Ovary (tissue), 9 donors: ENCODE data around the gene GTF3C1. TPM values are rescaled to one million over a fixed set of nuclear protein-coding genes. Genes with fewer than 3 reads are reported as not detected.

Experiments used
- DNase-seq, 5 donors: peaks; one replicate each; pipeline ENCODE4 v3.0.0-alpha.2; 2019 to 2020
- H3K27ac ChIP-seq, 2 donors: fragments of 200-600 bp; one replicate each; pipeline versions ENCODE4 v1.5.1 to v1.8.0; 2019 to 2022
- H3K27me3 ChIP-seq: fragments of 200-600 bp; one replicate; pipeline ENCODE4 v1.8.0; 2022
- H3K36me3 ChIP-seq: fragments of 200-600 bp; sonication (generic); one replicate; pipeline ENCODE4 v1.5.1; 2019
- H3K4me1 ChIP-seq: one replicate; pipeline ENCODE4 v1.8.1; 2013; ENCODE audit warnings: mild to moderate bottlenecking, moderate library complexity; ENCODE audit not compliant: insufficient read depth
- H3K4me3 ChIP-seq: fragments of 200-600 bp; sonication (generic); one replicate; pipeline ENCODE4 v1.5.1; 2017
- H3K9me3 ChIP-seq, 2 donors: fragments of 200-600 bp in 1 of 2; sonication (generic) in 1 of 2; one replicate each; pipeline versions ENCODE4 v1.5.1 to v1.8.1; 2013 to 2019; ENCODE audit warnings: mild to moderate bottlenecking in 1 of 2, moderate library complexity in 1 of 2
- EP300 ChIP-seq: sonication (generic); formaldehyde crosslinking; IDR thresholded peaks from one replicate; pipeline ENCODE4 v1.6.1; 2017; ENCODE audit warnings: antibody characterized with exemption
- POLR2A ChIP-seq: fragments of 450-650 bp; IDR thresholded peaks from one replicate; pipeline ENCODE4 v1.6.1; 2017; ENCODE audit warnings: antibody characterized with exemption, mild to moderate bottlenecking, moderate library complexity
- WGBS, 3 donors: extraction: QIAGEN DNeasy Blood & Tissue Kit in 1 of 3; methylation state at CpG; one replicate each; pipeline versions ENCODE4 v1.1.5 to v1.1.7; 2013 to 2017; 5-methylcytosine and 5-hydroxymethylcytosine counted together
- intact Hi-C, 4 donors: fragments of 100-400 bp; cut with DNase I; formaldehyde crosslinking; loops; one replicate each; pipeline versions ENCODE4 v1.11.0 to v1.15.1; 2022 to 2023
- polyA plus RNA-seq, 2 donors: library from polyadenylated mRNA; stranded (reverse); fragments of 200-250 nt in 1 of 2; fragments of 350-450 nt in 1 of 2; fragmentation: Illumina TruSeq in 1 of 2; extraction: RNeasy Lipid Tissue Mini Kit (QIAGEN cat#74804) in 1 of 2; gene quantifications; one replicate each; pipeline ENCODE4 v1.2.3, GENCODE V29; 2013 to 2014
- total RNA-seq, 7 donors: library from RNA; depleted of rRNA in 2 of 7; stranded (reverse); fragments of >200 nt in 2 of 7; fragmentation: NEBNext Ultra II Directional in 3 of 7; extraction: Animal tissue kit (Norgen Biotek cat#: 25700) in 3 of 7; gene quantifications; one replicate each; pipeline versions ENCODE4 v1.1.0 to v1.2.4, GENCODE V29; 2016 to 2023
- TF ChIP-seq, protein P1 (sequence below), 3 donors: fragments of 450-650 bp in 2 of 3; fragments of 200-600 bp in 1 of 3; IDR thresholded peaks; one replicate each; pipeline versions ENCODE4 v1.5.1 to v1.8.0; 2016 to 2022; ENCODE audit warnings: antibody characterized with exemption in 3 of 3, mild to moderate bottlenecking in 1 of 3
- donor health status: DM: no; HTN: no; CAD: no; lungs with moderate emphysema.
- donor health status: DM: no; HTN: no; CAD: no.
- donor health status: Bipolar disorder and iron deficiency.
- donor health status: DM: yes; HTN: yes; CAD: no.
- donor health status: DM: no; HTN: no; CAD: no.
- donor health status: DM: yes; HTN: yes; CAD: no.

GTF3C1 gene
- total and polyA plus RNA-seq, 9 donors: 33.9 to 71.7 (median 52.7) TPM

DNA sequence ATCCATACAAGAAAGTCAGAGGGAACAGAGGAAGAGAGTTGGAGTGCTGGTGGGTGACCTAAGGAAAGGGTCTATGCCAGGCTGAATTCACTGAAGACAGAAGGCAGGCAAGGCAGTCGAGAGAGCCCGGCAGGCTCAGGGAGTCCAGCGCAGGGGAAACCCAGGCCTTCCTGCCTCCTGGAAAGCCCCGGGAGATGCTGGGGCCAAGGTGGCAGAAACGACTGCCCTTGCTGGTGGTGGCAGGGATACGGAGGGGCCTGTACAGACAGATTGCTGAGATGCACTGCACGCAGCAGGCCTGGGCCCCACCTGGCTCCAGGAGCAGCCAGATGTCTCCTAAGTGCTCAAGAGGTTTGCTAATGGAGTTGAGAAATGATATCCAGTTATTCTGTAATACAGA, 59.8 kb downstream of the GTF3C1 start:
- TF ChIP-seq, protein P1, sequence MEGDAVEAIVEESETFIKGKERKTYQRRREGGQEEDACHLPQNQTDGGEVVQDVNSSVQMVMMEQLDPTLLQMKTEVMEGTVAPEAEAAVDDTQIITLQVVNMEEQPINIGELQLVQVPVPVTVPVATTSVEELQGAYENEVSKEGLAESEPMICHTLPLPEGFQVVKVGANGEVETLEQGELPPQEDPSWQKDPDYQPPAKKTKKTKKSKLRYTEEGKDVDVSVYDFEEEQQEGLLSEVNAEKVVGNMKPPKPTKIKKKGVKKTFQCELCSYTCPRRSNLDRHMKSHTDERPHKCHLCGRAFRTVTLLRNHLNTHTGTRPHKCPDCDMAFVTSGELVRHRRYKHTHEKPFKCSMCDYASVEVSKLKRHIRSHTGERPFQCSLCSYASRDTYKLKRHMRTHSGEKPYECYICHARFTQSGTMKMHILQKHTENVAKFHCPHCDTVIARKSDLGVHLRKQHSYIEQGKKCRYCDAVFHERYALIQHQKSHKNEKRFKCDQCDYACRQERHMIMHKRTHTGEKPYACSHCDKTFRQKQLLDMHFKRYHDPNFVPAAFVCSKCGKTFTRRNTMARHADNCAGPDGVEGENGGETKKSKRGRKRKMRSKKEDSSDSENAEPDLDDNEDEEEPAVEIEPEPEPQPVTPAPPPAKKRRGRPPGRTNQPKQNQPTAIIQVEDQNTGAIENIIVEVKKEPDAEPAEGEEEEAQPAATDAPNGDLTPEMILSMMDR (IDR thresholded peaks at IDR 0.05): no peak
- TF ChIP-seq EP300: no peak
- no peak for TF ChIP-seq POLR2A
- no peak overlapping the region for H3K4me3 ChIP-seq
- DNase-seq: no peak
- no peaks in the 10 kb centered on the region for H3K27me3 ChIP-seq
- WGBS, 3 donors: 89 to 92% (median 90%) methylated on average over 7 of the region's 7 CpGs
- H3K9me3 ChIP-seq: no peaks in the 10 kb centered on the region
- H3K36me3 ChIP-seq: no peaks in the 10 kb centered on the region
- intact Hi-C loops: loop anchor here in 1 of 4 donors (2.0 kb wide), 1 partner anchor 21 kb away; no protein-coding TSS in a partner anchor
- no peaks in the 10 kb centered on the region for H3K4me1 ChIP-seq
- H3K27ac ChIP-seq: no peak overlapping the region

DNA sequence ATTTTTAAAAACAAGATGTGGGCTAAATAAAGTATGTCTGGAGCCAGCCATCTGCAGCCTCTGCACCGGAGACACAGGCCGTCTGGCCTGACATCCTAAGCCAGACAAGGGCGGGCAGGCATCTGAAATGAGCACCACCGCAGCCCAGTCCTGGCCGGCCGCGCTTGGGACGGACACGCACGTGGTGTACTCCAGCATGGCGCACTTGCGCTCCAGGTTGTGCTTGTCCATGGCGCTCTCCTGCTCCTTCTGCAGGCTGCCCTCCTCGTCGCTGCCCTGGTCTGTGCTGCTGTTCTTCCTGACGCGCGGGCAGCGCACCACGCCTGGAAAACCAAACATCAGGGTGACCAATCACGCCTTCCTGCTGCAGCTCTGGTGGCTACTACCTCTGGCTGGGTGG, 60.3 kb downstream of the GTF3C1 start:
- Histone ChIP-seq H3K36me3 (no peaks in the 10 kb centered on the region), H3K27me3 (no peaks in the 10 kb centered on the region), H3K9me3 (no peaks in the 10 kb centered on the region), H3K4me1 (no peaks in the 10 kb centered on the region), H3K4me3 (no peak overlapping the region), H3K27ac (no peak overlapping the region)
- no peak for DNase-seq
- TF ChIP-seq EP300: no peak
- TF ChIP-seq, protein P1 (IDR thresholded peaks at IDR 0.05): no peak
- no peak for TF ChIP-seq POLR2A
- 94 to 96% (median 94%) methylated on average over 21 of the region's 21 CpGs for WGBS, 3 donors
- intact Hi-C loops: no loop called here

DNA sequence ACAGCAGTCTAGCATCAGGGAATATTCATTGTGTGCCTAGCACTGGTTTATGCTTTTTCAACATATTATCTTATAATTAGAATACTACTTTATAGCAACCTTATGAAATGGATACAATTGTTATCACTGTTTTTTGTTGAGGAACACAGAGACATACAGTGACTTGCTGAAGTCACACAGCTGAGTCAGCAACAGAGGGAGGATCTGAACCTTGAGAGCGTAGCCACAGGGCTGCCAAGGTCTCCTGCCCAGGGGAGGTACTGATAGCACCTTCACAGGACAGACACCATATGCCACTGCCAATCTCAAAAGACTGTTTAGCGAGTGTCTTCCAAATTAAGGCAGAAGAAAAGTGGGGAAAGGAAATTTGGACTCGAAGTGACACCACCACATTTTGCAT, 63.0 kb downstream of the GTF3C1 start:
- no peak overlapping the region for H3K27ac ChIP-seq
- no peaks in the 10 kb centered on the region for H3K36me3 ChIP-seq
- intact Hi-C loops: no loop called here
- H3K9me3 ChIP-seq: no peaks in the 10 kb centered on the region
- H3K4me3 ChIP-seq: no peak overlapping the region
- H3K4me1 ChIP-seq: no peaks in the 10 kb centered on the region
- TF ChIP-seq, protein P1 (IDR thresholded peaks at IDR 0.05): no peak
- TF ChIP-seq POLR2A: no peak
- TF ChIP-seq EP300: no peak
- H3K27me3 ChIP-seq: no peaks in the 10 kb centered on the region
- DNase-seq: no peak
- 72 to 91% (median 87%) methylated on average over 3 of the region's 3 CpGs for WGBS, 3 donors

DNA sequence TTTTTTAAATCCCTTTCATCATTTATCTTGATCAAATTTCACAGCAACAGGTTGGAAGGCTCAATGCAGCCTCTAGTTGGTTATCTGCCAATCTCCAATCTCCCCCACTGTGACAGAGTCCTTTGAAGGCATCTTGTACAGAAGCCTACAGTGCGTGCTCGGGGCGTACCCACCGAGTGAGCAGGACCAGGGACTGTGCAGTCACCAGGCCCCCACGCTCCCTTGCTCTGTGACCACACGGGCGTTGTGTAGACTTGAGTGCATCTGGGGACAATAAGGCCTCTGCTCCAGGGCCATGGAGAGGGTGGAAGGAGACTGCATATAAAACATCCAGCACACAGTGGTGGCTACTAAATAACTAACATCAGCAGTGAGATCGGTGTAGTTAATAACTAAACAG, 63.4 kb downstream of the GTF3C1 start:
- no peak overlapping the region for H3K27ac ChIP-seq
- no peaks in the 10 kb centered on the region for H3K27me3 ChIP-seq
- no peaks in the 10 kb centered on the region for H3K9me3 ChIP-seq
- DNase-seq: no peak
- H3K4me1 ChIP-seq: no peaks in the 10 kb centered on the region
- intact Hi-C loops: no loop called here
- H3K36me3 ChIP-seq: no peaks in the 10 kb centered on the region
- WGBS, 3 donors: 87 to 91% (median 90%) methylated on average over 8 of the region's 8 CpGs
- no peak overlapping the region for H3K4me3 ChIP-seq
- TF ChIP-seq EP300: no peak
- TF ChIP-seq POLR2A: no peak
- TF ChIP-seq, protein P1 (IDR thresholded peaks at IDR 0.05): no peak

DNA sequence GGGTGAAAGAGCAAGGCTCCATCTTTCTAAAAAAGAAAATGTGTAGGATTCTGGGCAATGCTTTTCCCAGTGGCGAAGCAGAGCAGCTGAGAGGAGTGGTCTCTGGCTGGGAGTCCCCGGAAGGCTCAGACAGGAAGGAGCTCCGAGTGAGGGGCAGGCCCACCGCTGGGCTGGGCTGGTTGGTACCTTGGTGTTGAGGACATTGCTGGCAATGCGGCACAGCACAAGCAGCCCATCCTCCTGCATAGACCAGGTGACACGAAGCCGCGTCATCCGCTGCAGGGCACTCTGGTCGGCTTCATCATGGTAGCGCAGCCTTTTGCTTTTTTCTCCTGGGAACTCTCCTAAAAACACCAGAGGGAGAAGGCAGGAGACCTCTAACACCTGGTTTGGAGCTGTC, 63.9 kb downstream of the GTF3C1 start:
- TF ChIP-seq, protein P1 (IDR thresholded peaks at IDR 0.05): no peak
- TF ChIP-seq POLR2A (no peak), EP300 (no peak)
- no peak for DNase-seq
- Histone ChIP-seq H3K4me3 (no peak overlapping the region), H3K27ac (no peak overlapping the region), H3K36me3 (no peaks in the 10 kb centered on the region), H3K27me3 (no peaks in the 10 kb centered on the region), H3K9me3 (no peaks in the 10 kb centered on the region), H3K4me1 (no peaks in the 10 kb centered on the region)
- intact Hi-C loops: no loop called here
- WGBS, 3 donors: 93 to 95% (median 94%) methylated on average over 11 of the region's 11 CpGs
